CD4-positive, alpha-beta T cell (primary cell): Measurements from ENCODE around the gene NPFFR2. TPM values are rescaled to one million over a fixed set of nuclear protein-coding genes. Genes with fewer than 3 reads are reported as not detected.

Experiments
- ATAC-seq: fragments of 200-7000 bp; cut with Tn5 transposase; one replicate; pipeline ENCODE4 v1.10.0; 2022; ENCODE audit warnings: mild to moderate bottlenecking; ENCODE audit not compliant: poor library complexity
- CTCF ChIA-PET: fragments of 350-600 bp; sonication (Branson Sonifier 250); formaldehyde crosslinking; loops from one replicate; lab custom pipeline; 2021; ENCODE audit warnings: antibody characterized with exemption, inconsistent platforms; lab: Charles Lee
- POLR2A ChIA-PET: fragments of 350-600 bp; sonication (Branson Sonifier 250); formaldehyde crosslinking; loops from one replicate; lab custom pipeline; 2021; ENCODE audit warnings: antibody characterized with exemption, inconsistent platforms; lab: Charles Lee
- DNase-seq, 14 experiments: peaks; one replicate each; pipeline ENCODE4 v3.0.0-alpha.2; 2013 to 2020; ENCODE audit warnings: mixed read lengths in 2 of 14
- H3K27ac ChIP-seq, 2 donors: one replicate each; pipeline versions ENCODE4 v1.5.1 to v1.7.0; 2013; ENCODE audit warnings: low read length in 2 of 2, low read depth in 1 of 2, mild to moderate bottlenecking in 1 of 2
- H3K27me3 ChIP-seq, 2 experiments: 1 replicate in 1 of 2; 2 replicates in 1 of 2; pipeline versions ENCODE4 v1.6.1 to v1.7.0; 2013; ENCODE audit warnings: low read length in 2 of 2, control low read depth in 1 of 2, mild to moderate bottlenecking in 1 of 2, moderate library complexity in 1 of 2; ENCODE audit not compliant: insufficient read depth in 2 of 2, control insufficient read depth in 1 of 2
- H3K36me3 ChIP-seq: one replicate; pipeline ENCODE4 v1.6.1; 2013; ENCODE audit warnings: low read length, control low read depth; ENCODE audit not compliant: insufficient read depth
- H3K4me1 ChIP-seq: one replicate; pipeline ENCODE4 v1.6.1; 2013; ENCODE audit warnings: low read length, control low read depth; ENCODE audit not compliant: insufficient read depth
- H3K4me3 ChIP-seq: one replicate; pipeline ENCODE4 v1.5.1; 2013; ENCODE audit warnings: mild to moderate bottlenecking, low read length, moderate library complexity
- H3K9me3 ChIP-seq, 2 experiments: 1 replicate in 1 of 2; 2 replicates in 1 of 2; pipeline versions ENCODE4 v1.6.1 to v1.7.0; 2013; ENCODE audit warnings: low read length in 2 of 2, mild to moderate bottlenecking in 2 of 2, control low read depth in 1 of 2, moderate library complexity in 1 of 2; ENCODE audit not compliant: control insufficient read depth in 1 of 2, insufficient read depth in 1 of 2
- H3K27ac Mint-ChIP-seq: one replicate; pipeline ENCODE4 v1.8.0; 2020; ENCODE audit warnings: mixed read lengths
- H3K27me3 Mint-ChIP-seq: one replicate; pipeline ENCODE4 v1.8.0; 2021; ENCODE audit warnings: mixed read lengths
- H3K36me3 Mint-ChIP-seq: one replicate; pipeline ENCODE4 v1.8.0; 2021; ENCODE audit warnings: low read depth, mixed read lengths
- H3K4me1 Mint-ChIP-seq: one replicate; pipeline ENCODE4 v1.8.0; 2021; ENCODE audit warnings: low read depth, mixed read lengths
- H3K4me3 Mint-ChIP-seq: one replicate; pipeline ENCODE4 v1.8.0; 2020; ENCODE audit warnings: mild to moderate bottlenecking, mixed read lengths
- H3K9me3 Mint-ChIP-seq: one replicate; pipeline ENCODE4 v1.8.0; 2020; ENCODE audit warnings: mixed read lengths
- CTCF ChIP-seq: fragments of 200-600 bp; IDR thresholded peaks from one replicate; pipeline ENCODE4 v1.8.0; 2022; ENCODE audit warnings: antibody characterized with exemption, mild to moderate bottlenecking
- intact Hi-C, 2 experiments: fragments of 100-400 bp; cut with DNase I in 1 of 2; cut with micrococcal nuclease in 1 of 2; formaldehyde crosslinking; loops; one replicate each; pipeline versions ENCODE4 v1.15.1 to v1.9.0; 2023 to 2025; cut with DNase I, micrococcal nuclease
- total RNA-seq, 174 experiments: library from RNA in 2 of 174; stranded (reverse) in 2 of 174; gene quantifications; one replicate each; pipeline ENCODE4 v1.2.3 and lab custom pipeline; 2021 to 2026

The NPFFR2 gene
- total RNA-seq, 2 experiments from 2014 or later = not detected

GRCh38 chr4:71995297-71995696 is 36.5 kb upstream of the NPFFR2 start:
- Histone ChIP-seq H3K9me3 (peaks cover 0 to 6% of the 10 kb centered on the region in 2 experiments), H3K27ac (no peak overlapping the region), H3K4me3 (no peak overlapping the region), H3K27me3 (no peaks in the 10 kb centered on the region), H3K36me3 (no peaks in the 10 kb centered on the region), H3K4me1 (no peaks in the 10 kb centered on the region)
- ChIA-PET CTCF (no interaction called here), POLR2A (no interaction called here)
- no peak overlapping the region for H3K4me3 Mint-ChIP-seq
- H3K4me1 Mint-ChIP-seq = no peaks in the 10 kb centered on the region
- TF ChIP-seq CTCF = no peak
- ATAC-seq (no peak), DNase-seq (no peak)
- peaks cover 5% of the 10 kb centered on the region for H3K9me3 Mint-ChIP-seq
- intact Hi-C loops = no loop called here
- no peaks in the 10 kb centered on the region for H3K36me3 Mint-ChIP-seq
- H3K27ac Mint-ChIP-seq = no peak overlapping the region
- H3K27me3 Mint-ChIP-seq = no peaks in the 10 kb centered on the region

- H3K27ac Mint-ChIP-seq = no peak overlapping the region
- no peaks in the 10 kb centered on the region for H3K4me1 Mint-ChIP-seq
- no peak overlapping the region for H3K4me3 Mint-ChIP-seq
- H3K9me3 Mint-ChIP-seq = no peaks in the 10 kb centered on the region
- Histone ChIP-seq H3K27ac (no peak overlapping the region), H3K9me3 (no peaks in the 10 kb centered on the region), H3K4me1 (no peaks in the 10 kb centered on the region), H3K36me3 (no peaks in the 10 kb centered on the region), H3K27me3 (no peaks in the 10 kb centered on the region), H3K4me3 (no peak overlapping the region)
- intact Hi-C loops = no loop called here
- no peak for ATAC-seq
- no peak for DNase-seq
- POLR2A ChIA-PET = no interaction called here
- no peaks in the 10 kb centered on the region for H3K36me3 Mint-ChIP-seq
- no peak for TF ChIP-seq CTCF
- no peaks in the 10 kb centered on the region for H3K27me3 Mint-ChIP-seq
- CTCF ChIA-PET = no interaction called here
These were observed 25.2 kb upstream of the NPFFR2 start for GRCh38 chr4:72006586-72006985.

GRCh38 chr4:72011906-72012305 is 19.9 kb upstream of the NPFFR2 start:
- no peak for DNase-seq
- ATAC-seq = no peak
- Histone ChIP-seq H3K36me3 (no peaks in the 10 kb centered on the region), H3K27me3 (no peaks in the 10 kb centered on the region), H3K27ac (no peak overlapping the region), H3K4me1 (no peaks in the 10 kb centered on the region), H3K4me3 (no peak overlapping the region), H3K9me3 (no peaks in the 10 kb centered on the region)
- POLR2A ChIA-PET = no interaction called here
- Mint-ChIP-seq H3K4me3 (no peak overlapping the region), H3K27me3 (no peaks in the 10 kb centered on the region), H3K36me3 (no peaks in the 10 kb centered on the region), H3K9me3 (no peaks in the 10 kb centered on the region), H3K27ac (no peak overlapping the region), H3K4me1 (no peaks in the 10 kb centered on the region)
- intact Hi-C loops = no loop called here
- no peak for TF ChIP-seq CTCF
- CTCF ChIA-PET = no interaction called here
